B cell (primary cell): Measurements from ENCODE around the gene COL21A1. TPM values are rescaled to one million over a fixed set of nuclear protein-coding genes. Genes with fewer than 3 reads are reported as not detected.

Experiments
- ATAC-seq: fragments of 200-7000 bp; cut with Tn5 transposase; one replicate; pipeline ENCODE4 v1.10.0; 2021; ENCODE audit warnings: low read depth, mild to moderate bottlenecking, moderate number of reproducible peaks, moderate library complexity
- CTCF ChIA-PET: fragments of 350-600 bp; sonication (Branson Sonifier 250); formaldehyde crosslinking; loops from one replicate; lab custom pipeline; 2021; ENCODE audit warnings: antibody characterized with exemption, inconsistent platforms; lab: Charles Lee
- POLR2A ChIA-PET: fragments of 350-600 bp; sonication (Branson Sonifier 250); formaldehyde crosslinking; loops from one replicate; lab custom pipeline; 2021; ENCODE audit warnings: antibody characterized with exemption; lab: Charles Lee
- DNase-seq: peaks from one replicate; pipeline ENCODE4 v3.0.0; 2013
- H2AFZ ChIP-seq: 2 replicates; pipeline ENCODE4 v1.6.1; 2012; ENCODE audit warnings: mild to moderate bottlenecking, low read depth, low read length; ENCODE audit not compliant: insufficient read depth, poor library complexity, severe bottlenecking
- H3K27ac ChIP-seq, 2 donors: 1 replicate in 1 of 2; 2 replicates in 1 of 2; pipeline ENCODE4 v1.5.1; 2012 to 2013; ENCODE audit warnings: low read length in 2 of 2, mild to moderate bottlenecking in 2 of 2, moderate library complexity in 1 of 2
- H3K27me3 ChIP-seq, 4 experiments: fragments of 200-600 bp in 1 of 4; sonication (generic) in 1 of 4; replicated peaks in 1 of 4; 1 replicate in 2 of 4; 2 replicates in 2 of 4; pipeline versions ENCODE4 v1.6.1 to v1.7.0; 2013 to 2016; ENCODE audit warnings: low read length in 3 of 4, mild to moderate bottlenecking in 2 of 4, mixed read lengths in 1 of 4, moderate library complexity in 1 of 4; ENCODE audit not compliant: insufficient read depth in 4 of 4, control insufficient read depth in 3 of 4; ENCODE audit errors: control extremely low read depth in 1 of 4
- H3K36me3 ChIP-seq, 2 experiments: replicated peaks in 1 of 2; 1 replicate in 1 of 2; 2 replicates in 1 of 2; pipeline versions ENCODE4 v1.6.1 to v1.7.1; 2013; ENCODE audit warnings: low read length in 1 of 2; ENCODE audit not compliant: insufficient read depth in 2 of 2, control insufficient read depth in 1 of 2; ENCODE audit errors: control extremely low read depth in 1 of 2, extremely low read depth in 1 of 2
- H3K4me1 ChIP-seq, 2 donors: fragments of 200-600 bp in 1 of 2; sonication (generic) in 1 of 2; 1 replicate in 1 of 2; 2 replicates in 1 of 2; pipeline versions ENCODE4 v1.5.1 to v1.6.1; 2013 to 2017; ENCODE audit warnings: low read length in 2 of 2; ENCODE audit not compliant: control insufficient read depth in 2 of 2, insufficient read depth in 2 of 2
- H3K4me2 ChIP-seq: replicated peaks from 2 replicates; pipeline ENCODE3; 2012; ENCODE audit warnings: mild to moderate bottlenecking, low read depth, low read length; ENCODE audit not compliant: poor library complexity, severe bottlenecking
- H3K4me3 ChIP-seq, 5 experiments: fragments of 200-600 bp in 1 of 5; sonication (generic) in 1 of 5; 1 replicate in 3 of 5; 2 replicates in 2 of 5; pipeline versions ENCODE4 v1.5.1 to v1.7.0; 2011 to 2016; ENCODE audit warnings: low read length in 4 of 5, mild to moderate bottlenecking in 4 of 5, low read depth in 2 of 5, control low read depth in 1 of 5, moderate library complexity in 1 of 5; ENCODE audit not compliant: insufficient read depth in 1 of 5; ENCODE audit errors: control extremely low read depth in 1 of 5, extremely low read depth in 1 of 5
- H3K79me2 ChIP-seq: fragments of 200-600 bp; sonication (generic); one replicate; pipeline ENCODE4 v1.6.0; 2016; ENCODE audit warnings: low read length; ENCODE audit not compliant: control insufficient read depth, insufficient read depth
- H3K9ac ChIP-seq: fragments of 200-600 bp; sonication (generic); 2 replicates; pipeline ENCODE4 v1.6.1; 2017; ENCODE audit warnings: mild to moderate bottlenecking, low read length, moderate library complexity
- H3K9me3 ChIP-seq, 3 donors: one replicate each; pipeline versions ENCODE4 v1.6.1 to v1.7.1; 2013; ENCODE audit warnings: low read length in 2 of 3; ENCODE audit not compliant: control insufficient read depth in 2 of 3, insufficient read depth in 1 of 3; ENCODE audit errors: control extremely low read depth in 1 of 3
- H4K20me1 ChIP-seq: 2 replicates; pipeline ENCODE4 v1.6.0; 2012; ENCODE audit warnings: mild to moderate bottlenecking, low read length; ENCODE audit not compliant: insufficient read depth, control insufficient read depth, poor library complexity, severe bottlenecking
- H3K27ac Mint-ChIP-seq: one replicate; pipeline ENCODE4 v1.8.0; 2021; ENCODE audit warnings: mixed read lengths
- H3K27me3 Mint-ChIP-seq: one replicate; pipeline ENCODE4 v1.8.0; 2021; ENCODE audit warnings: mixed read lengths
- H3K4me1 Mint-ChIP-seq: one replicate; pipeline ENCODE4 v1.8.0; 2021; ENCODE audit warnings: mixed read lengths
- H3K4me3 Mint-ChIP-seq: one replicate; pipeline ENCODE4 v1.8.0; 2021; ENCODE audit warnings: mixed read lengths
- H3K9me3 Mint-ChIP-seq: one replicate; pipeline ENCODE4 v1.8.0; 2022; ENCODE audit warnings: mixed read lengths; ENCODE audit not compliant: insufficient read depth
- EZH2 ChIP-seq: IDR thresholded peaks from 2 replicates; pipeline ENCODE4 v1.6.1; 2012; ENCODE audit warnings: borderline replicate concordance, low read depth, mild to moderate bottlenecking, moderate library complexity, low read length; ENCODE audit not compliant: insufficient read depth, poor library complexity, severe bottlenecking
- WGBS: methylation state at CpG from one replicate; pipeline ENCODE4 v1.1.5; 2013; ENCODE audit warnings: missing lambda C conversion rate; ENCODE audit not compliant: insufficient coverage; 5-methylcytosine and 5-hydroxymethylcytosine counted together
- intact Hi-C: fragments of 100-400 bp; cut with micrococcal nuclease; formaldehyde crosslinking; loops from one replicate; pipeline ENCODE4 v1.10.0; 2022
- polyA plus RNA-seq: library from polyadenylated mRNA; depleted of rRNA; stranded (reverse); fragments of >200 nt; gene quantifications from 2 replicates; pipeline ENCODE4 v1.2.3, GENCODE V29; 2012
- total RNA-seq, 2 donors: library from RNA; stranded (reverse); fragments of 120-200 nt in 1 of 2; gene quantifications; 1 replicate in 1 of 2; 2 replicates in 1 of 2; pipeline versions ENCODE4 v1.2.3 to v1.2.4, GENCODE V29; 2013 to 2022
- TF ChIP-seq, protein P1 (sequence below): fragments of 200-600 bp; IDR thresholded peaks from one replicate; pipeline ENCODE4 v1.8.0; 2022; ENCODE audit warnings: antibody characterized with exemption, mild to moderate bottlenecking

The COL21A1 gene
- total and polyA plus RNA-seq, 2 donors (not counting 1 experiment from before 2014, with no cell fraction given) = not detected

DNA sequence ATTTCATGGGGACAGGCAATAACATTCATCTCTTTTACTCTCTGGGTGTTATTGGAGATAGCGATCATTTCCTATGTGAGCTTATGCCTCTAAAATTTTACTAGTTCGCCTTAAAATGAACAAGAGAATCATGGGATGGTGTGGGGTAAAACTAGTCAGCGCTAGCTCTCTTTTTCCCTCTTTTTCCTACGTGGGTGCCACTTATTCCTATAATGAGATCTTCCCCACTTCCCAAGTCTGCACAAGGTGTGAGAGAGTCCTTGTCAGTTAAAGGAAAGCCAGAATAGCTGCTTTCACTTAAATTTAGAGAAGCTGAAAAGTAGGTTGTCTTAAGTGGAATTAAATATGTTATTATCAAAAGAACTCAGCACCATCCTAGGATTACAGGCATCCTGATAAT lies 198.8 kb downstream of the COL21A1 start:
- no peak for ATAC-seq
- Mint-ChIP-seq H3K4me1 (no peaks in the 10 kb centered on the region), H3K4me3 (no peak overlapping the region), H3K9me3 (no peaks in the 10 kb centered on the region), H3K27ac (no peak overlapping the region), H3K27me3 (no peaks in the 10 kb centered on the region)
- Histone ChIP-seq H3K27ac (no peak overlapping the region), H4K20me1 (no peaks in the 10 kb centered on the region), H3K9ac (no peak overlapping the region), H3K27me3 (no peaks in the 10 kb centered on the region), H3K4me1 (no peaks in the 10 kb centered on the region), H3K9me3 (no peaks in the 10 kb centered on the region), H3K4me2 (no peak overlapping the region), H3K4me3 (no peak overlapping the region), H3K36me3 (no peaks in the 10 kb centered on the region), H3K79me2 (no peaks in the 10 kb centered on the region), H2AFZ (no peak overlapping the region)
- TF ChIP-seq, protein P1, sequence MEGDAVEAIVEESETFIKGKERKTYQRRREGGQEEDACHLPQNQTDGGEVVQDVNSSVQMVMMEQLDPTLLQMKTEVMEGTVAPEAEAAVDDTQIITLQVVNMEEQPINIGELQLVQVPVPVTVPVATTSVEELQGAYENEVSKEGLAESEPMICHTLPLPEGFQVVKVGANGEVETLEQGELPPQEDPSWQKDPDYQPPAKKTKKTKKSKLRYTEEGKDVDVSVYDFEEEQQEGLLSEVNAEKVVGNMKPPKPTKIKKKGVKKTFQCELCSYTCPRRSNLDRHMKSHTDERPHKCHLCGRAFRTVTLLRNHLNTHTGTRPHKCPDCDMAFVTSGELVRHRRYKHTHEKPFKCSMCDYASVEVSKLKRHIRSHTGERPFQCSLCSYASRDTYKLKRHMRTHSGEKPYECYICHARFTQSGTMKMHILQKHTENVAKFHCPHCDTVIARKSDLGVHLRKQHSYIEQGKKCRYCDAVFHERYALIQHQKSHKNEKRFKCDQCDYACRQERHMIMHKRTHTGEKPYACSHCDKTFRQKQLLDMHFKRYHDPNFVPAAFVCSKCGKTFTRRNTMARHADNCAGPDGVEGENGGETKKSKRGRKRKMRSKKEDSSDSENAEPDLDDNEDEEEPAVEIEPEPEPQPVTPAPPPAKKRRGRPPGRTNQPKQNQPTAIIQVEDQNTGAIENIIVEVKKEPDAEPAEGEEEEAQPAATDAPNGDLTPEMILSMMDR = no peak
- no peak for TF ChIP-seq EZH2
- no CpG with 5 or more reads among the region's 4 CpGs for WGBS
- no peak for DNase-seq
- intact Hi-C loops = no loop called here
- CTCF ChIA-PET = no interaction called here
- POLR2A ChIA-PET = no interaction called here

DNA sequence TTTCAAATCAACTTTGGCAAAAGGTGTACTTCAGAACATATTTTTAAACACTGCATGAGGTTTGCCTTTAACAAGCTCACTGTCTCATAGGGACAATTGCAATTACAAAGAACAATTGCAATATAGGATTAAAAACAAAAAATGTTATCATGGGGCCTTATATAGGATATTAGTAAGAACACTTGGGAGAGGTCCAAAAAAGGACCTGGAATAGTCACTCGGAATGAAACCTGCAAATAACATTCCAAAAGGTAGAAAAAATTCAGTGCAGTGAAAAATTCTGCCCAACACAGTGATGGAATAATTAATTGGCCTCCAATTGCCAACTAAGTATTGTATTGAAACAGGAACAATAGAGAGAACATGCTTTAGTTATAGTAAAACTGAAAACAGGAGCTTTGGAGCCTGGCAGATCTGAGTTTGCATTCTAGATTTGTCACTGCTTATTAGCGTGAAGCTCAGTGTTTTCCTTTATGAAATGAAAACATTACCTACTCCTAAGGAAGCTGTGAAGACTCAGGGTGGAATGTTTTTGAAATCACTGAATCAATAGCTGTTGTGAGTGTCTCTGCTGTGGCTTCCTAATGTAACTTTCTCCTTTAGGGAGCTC lies 199.3 kb downstream of the COL21A1 start:
- no peak overlapping the region for H3K4me3 ChIP-seq
- Mint-ChIP-seq H3K4me1 (no peaks in the 10 kb centered on the region), H3K4me3 (no peak overlapping the region), H3K27ac (no peak overlapping the region), H3K27me3 (no peaks in the 10 kb centered on the region), H3K9me3 (no peaks in the 10 kb centered on the region)
- H3K9ac ChIP-seq = no peak overlapping the region
- CTCF ChIA-PET = no interaction called here
- ATAC-seq (no peak), DNase-seq (no peak)
- no peaks in the 10 kb centered on the region for H4K20me1 ChIP-seq
- no peaks in the 10 kb centered on the region for H3K79me2 ChIP-seq
- POLR2A ChIA-PET = no interaction called here
- no peak overlapping the region for H3K4me2 ChIP-seq
- H3K36me3 ChIP-seq = no peaks in the 10 kb centered on the region
- intact Hi-C loops = no loop called here
- H3K4me1 ChIP-seq = no peaks in the 10 kb centered on the region
- TF ChIP-seq EZH2 = no peak
- TF ChIP-seq, protein P1 = no peak
- H3K27me3 ChIP-seq = no peaks in the 10 kb centered on the region
- no peak overlapping the region for H3K27ac ChIP-seq
- no CpG with 5 or more reads among the region's 2 CpGs for WGBS
- H2AFZ ChIP-seq = no peak overlapping the region
- no peaks in the 10 kb centered on the region for H3K9me3 ChIP-seq
